Brain microvascular endothelial cell (primary cell): ENCODE measurements around the gene FAS.
A peak's percentile ranks its signal among the peaks of the same experiment; 100 is the strongest.

Source experiments
- DNase-seq: peaks from one replicate; pipeline ENCODE4 v3.0.0-alpha.2; 2020
- H3K27ac ChIP-seq: fragments of 250-450 bp; sonication (Bioruptor Pico); 2 replicates; pipeline ENCODE4 v1.5.1; 2020; ENCODE audit warnings: mild to moderate bottlenecking, moderate library complexity
- H3K27me3 ChIP-seq: fragments of 250-450 bp; sonication (Bioruptor Pico); replicated peaks from 2 replicates; pipeline ENCODE4 v1.5.1; 2020; ENCODE audit warnings: mild to moderate bottlenecking
- H3K36me3 ChIP-seq: fragments of 250-450 bp; sonication (Bioruptor Pico); replicated peaks from 2 replicates; pipeline ENCODE4 v1.5.1; 2020; ENCODE audit warnings: mild to moderate bottlenecking
- H3K4me3 ChIP-seq: 2 replicates; pipeline ENCODE4 v1.5.1; 2011; ENCODE audit warnings: low read depth, mild to moderate bottlenecking, control low read depth, low read length, moderate library complexity
- CTCF ChIP-seq: IDR thresholded peaks from 2 replicates; pipeline ENCODE4 v1.5.1; 2011; ENCODE audit warnings: low read depth, mild to moderate bottlenecking, moderate library complexity, low read length, control low read depth, inconsistent platforms; ENCODE audit errors: missing control alignments
- in situ Hi-C: cut with HindIII; loops from 2 replicates; pipeline ENCODE4 v1.10.0; 2017; ENCODE audit warnings: low sequenced_read_pairs, low pct_ligation_motif_present

FAS gene

GRCh38 chr10:89047397-89047796 lies 56.8 kb downstream of the FAS start:
- Histone ChIP-seq H3K27ac (no peak overlapping the region), H3K4me3 (no peak overlapping the region), H3K27me3 (no peaks in the 10 kb centered on the region), H3K36me3 (no peaks in the 10 kb centered on the region)
- in situ Hi-C loops = no loop called here
- no peak for DNase-seq
- TF ChIP-seq CTCF = no peak

GRCh38 chr10:89051593-89051992 lies 61.0 kb downstream of the FAS start:
- H3K27ac ChIP-seq = no peak overlapping the region
- H3K4me3 ChIP-seq = no peak overlapping the region
- no peaks in the 10 kb centered on the region for H3K36me3 ChIP-seq
- no peak for DNase-seq
- no peaks in the 10 kb centered on the region for H3K27me3 ChIP-seq
- in situ Hi-C loops = no loop called here
- TF ChIP-seq CTCF = no peak

GRCh38 chr10:89053555-89053954 lies 63.0 kb downstream of the FAS start:
- in situ Hi-C loops = no loop called here
- Histone ChIP-seq H3K36me3 (no peaks in the 10 kb centered on the region), H3K4me3 (no peak overlapping the region), H3K27me3 (no peaks in the 10 kb centered on the region), H3K27ac (no peak overlapping the region)
- no peak for DNase-seq
- TF ChIP-seq CTCF = no peak

GRCh38 chr10:89055159-89055558 lies 64.6 kb downstream of the FAS start:
- in situ Hi-C loops = no loop called here
- no peak overlapping the region for H3K4me3 ChIP-seq
- no peaks in the 10 kb centered on the region for H3K27me3 ChIP-seq
- no peak overlapping the region for H3K27ac ChIP-seq
- H3K36me3 ChIP-seq = no peaks in the 10 kb centered on the region
- no peak for TF ChIP-seq CTCF
- DNase-seq = no peak

- Histone ChIP-seq H3K27me3 (no peaks in the 10 kb centered on the region), H3K27ac (no peak overlapping the region), H3K36me3 (no peaks in the 10 kb centered on the region), H3K4me3 (no peak overlapping the region)
- DNase-seq = peak; percentile 29
- no peak for TF ChIP-seq CTCF
- in situ Hi-C loops = no loop called here
Observed at GRCh38 chr10:89062861-89063260, 72.3 kb downstream of the FAS start.

GRCh38 chr10:89063465-89063864 lies 72.9 kb downstream of the FAS start:
- DNase-seq = no peak
- in situ Hi-C loops = no loop called here

More at GRCh38 chr10:89063465-89063864, 72.9 kb downstream of the FAS start:
- no peak for TF ChIP-seq CTCF
- no peaks in the 10 kb centered on the region for H3K36me3 ChIP-seq
- H3K27ac ChIP-seq = no peak overlapping the region
- no peak overlapping the region for H3K4me3 ChIP-seq
- no peaks in the 10 kb centered on the region for H3K27me3 ChIP-seq
